Activated CD8-positive, alpha-beta memory T cell treated with anti-CD3 and anti-CD28 coated beads, Interleukin-2, amount 10 ng/mL, durations not matched to agents 7 days and 5 days (primary cell): ENCODE results near the gene HACD1. TPM values are rescaled to one million over a fixed set of nuclear protein-coding genes. Genes with fewer than 3 reads are reported as not detected.
"Not testable (repeated sequence)": the region's sequence is repeated elsewhere in the genome, so short reads cannot be mapped to it uniquely, and the experiment has no call there.

Source experiments
- ATAC-seq: fragments of 150-1000 bp; cut with Tn5 transposase; one replicate; pipeline ENCODE4 v1.10.0; 2021; ENCODE audit warnings: moderate library complexity
- CTCF ChIA-PET: fragments of 350-600 bp; sonication (Branson Sonifier 250); formaldehyde crosslinking; loops from one replicate; lab custom pipeline; 2021; ENCODE audit warnings: antibody characterized with exemption; lab: Charles Lee
- DNase-seq: peaks from one replicate; pipeline ENCODE4 v3.0.0-alpha.2; 2020
- H3K27ac Mint-ChIP-seq: one replicate; pipeline ENCODE4 v1.8.0; 2021; ENCODE audit warnings: mild to moderate bottlenecking, mixed read lengths
- H3K27me3 Mint-ChIP-seq: one replicate; pipeline ENCODE4 v1.8.0; 2021; ENCODE audit warnings: mixed read lengths
- H3K36me3 Mint-ChIP-seq: one replicate; pipeline ENCODE4 v1.8.0; 2021; ENCODE audit warnings: mild to moderate bottlenecking, mixed read lengths
- H3K4me1 Mint-ChIP-seq: one replicate; pipeline ENCODE4 v1.8.0; 2021; ENCODE audit warnings: mixed read lengths
- H3K4me3 Mint-ChIP-seq: one replicate; pipeline ENCODE4 v1.8.0; 2021; ENCODE audit warnings: mild to moderate bottlenecking, moderate library complexity, mixed read lengths
- H3K9me3 Mint-ChIP-seq: one replicate; pipeline ENCODE4 v1.8.0; 2022; ENCODE audit warnings: low read depth, mixed read lengths
- total RNA-seq, 2 experiments: library from RNA; stranded (reverse); gene quantifications; one replicate each; pipeline ENCODE4 v1.2.3, GENCODE V29; 2021

The HACD1 gene
- total RNA-seq, 2 experiments from 2014 or later, result 0.93 to 6.6 TPM

GRCh38 chr10:17626656-17627055, 9.5 kb upstream of the HACD1 start:
- H3K9me3 Mint-ChIP-seq, result no peaks in the 10 kb centered on the region
- no peak for DNase-seq
- H3K27me3 Mint-ChIP-seq, result peaks cover 27% of the 10 kb centered on the region
- H3K4me1 Mint-ChIP-seq, result no peaks in the 10 kb centered on the region
- H3K36me3 Mint-ChIP-seq, result no peaks in the 10 kb centered on the region
- no peak overlapping the region for H3K4me3 Mint-ChIP-seq
- CTCF ChIA-PET, result no interaction called here
- ATAC-seq, result no peak
- H3K27ac Mint-ChIP-seq, result no peak overlapping the region

GRCh38 chr10:17624996-17625395, 7.8 kb upstream of the HACD1 start:
- peaks cover 27% of the 10 kb centered on the region for H3K27me3 Mint-ChIP-seq
- no peak for ATAC-seq
- no peak overlapping the region for H3K27ac Mint-ChIP-seq
- no peak for DNase-seq
- H3K9me3 Mint-ChIP-seq, result no peaks in the 10 kb centered on the region
- H3K4me1 Mint-ChIP-seq, result no peaks in the 10 kb centered on the region
- CTCF ChIA-PET, result no interaction called here
- no peak overlapping the region for H3K4me3 Mint-ChIP-seq
- no peaks in the 10 kb centered on the region for H3K36me3 Mint-ChIP-seq

- no peak for DNase-seq
- ATAC-seq, result no peak
- Mint-ChIP-seq H3K36me3 (no peaks in the 10 kb centered on the region), H3K4me1 (peaks cover 5% of the 10 kb centered on the region), H3K27me3 (peaks cover 43% of the 10 kb centered on the region), H3K27ac (no peak overlapping the region), H3K4me3 (no peak overlapping the region), H3K9me3 (no peaks in the 10 kb centered on the region)
- CTCF ChIA-PET, result no interaction called here
Measured at GRCh38 chr10:17622061-17622460, 4.9 kb upstream of the HACD1 start.

- H3K4me1 Mint-ChIP-seq, result peaks cover 5% of the 10 kb centered on the region
- ATAC-seq (peak; percentile 62), DNase-seq (peak; percentile 47)
- no peaks in the 10 kb centered on the region for H3K36me3 Mint-ChIP-seq
- H3K9me3 Mint-ChIP-seq, result no peaks in the 10 kb centered on the region
- no peak overlapping the region for H3K27ac Mint-ChIP-seq
- H3K4me3 Mint-ChIP-seq, result peak overlapping the region; percentile 22
- peaks cover 18% of the 10 kb centered on the region for H3K27me3 Mint-ChIP-seq
- CTCF ChIA-PET, result interaction anchor here (0.6 to 1.0 kb wide), 3 partner anchors 27 to 30 kb away, joined by 3 read pairs; partner anchors contain the start of gene STAM
Measured at GRCh38 chr10:17616403-17617030, 657 bp downstream of the HACD1 start.

GRCh38 chr10:17609523-17610079, 7.6 kb downstream of the HACD1 start:
- Mint-ChIP-seq H3K36me3 (no peaks in the 10 kb centered on the region), H3K9me3 (no peaks in the 10 kb centered on the region), H3K27me3 (peaks cover 9% of the 10 kb centered on the region), H3K4me3 (no peak overlapping the region), H3K27ac (no peak overlapping the region), H3K4me1 (peaks cover 4% of the 10 kb centered on the region)
- DNase-seq (no peak), ATAC-seq (no peak)
- CTCF ChIA-PET, result no interaction called here

GRCh38 chr10:17607603-17608332, 9.4 kb downstream of the HACD1 start:
- ATAC-seq, result peak; percentile 86
- no peak overlapping the region for H3K4me3 Mint-ChIP-seq
- peaks cover 4% of the 10 kb centered on the region for H3K4me1 Mint-ChIP-seq
- H3K27ac Mint-ChIP-seq, result no peak overlapping the region
- DNase-seq, result no peak
- CTCF ChIA-PET, result interaction anchor here (1.0 to 1.2 kb wide), 2 partner anchors 12 to 136 kb away, joined by 3 to 4 read pairs; no protein-coding TSS in a partner anchor
- H3K36me3 Mint-ChIP-seq, result no peaks in the 10 kb centered on the region
- H3K9me3 Mint-ChIP-seq, result no peaks in the 10 kb centered on the region
- H3K27me3 Mint-ChIP-seq, result peaks cover 9% of the 10 kb centered on the region

GRCh38 chr10:17607060-17607459, 10.1 kb downstream of the HACD1 start:
- CTCF ChIA-PET, result interaction anchor here (1.0 kb wide), 1 partner anchor 56 kb away, joined by 3 read pairs; no protein-coding TSS in a partner anchor
- DNase-seq (no peak), ATAC-seq (no peak)
- no peak overlapping the region for H3K27ac Mint-ChIP-seq
- H3K36me3 Mint-ChIP-seq, result no peaks in the 10 kb centered on the region
- no peak overlapping the region for H3K4me3 Mint-ChIP-seq
- H3K4me1 Mint-ChIP-seq, result peaks cover 4% of the 10 kb centered on the region
- H3K9me3 Mint-ChIP-seq, result no peaks in the 10 kb centered on the region
- peaks cover 9% of the 10 kb centered on the region for H3K27me3 Mint-ChIP-seq

GRCh38 chr10:17606547-17607040, 10.6 kb downstream of the HACD1 start:
- Mint-ChIP-seq H3K27me3 (peaks cover 9% of the 10 kb centered on the region), H3K36me3 (no peaks in the 10 kb centered on the region), H3K4me1 (peaks cover 4% of the 10 kb centered on the region), H3K27ac (no peak overlapping the region), H3K9me3 (no peaks in the 10 kb centered on the region), H3K4me3 (no peak overlapping the region)
- no peak for ATAC-seq
- CTCF ChIA-PET, result interaction anchor here (0.9 to 1.3 kb wide), 7 partner anchors 9 to 142 kb away, joined by 3 to 4 read pairs (median 3); no protein-coding TSS in a partner anchor
- no peak for DNase-seq

GRCh38 chr10:17605936-17606335, 11.2 kb downstream of the HACD1 start:
- DNase-seq (no peak), ATAC-seq (no peak)
- CTCF ChIA-PET, result interaction anchor here (0.9 to 1.3 kb wide), 6 partner anchors 9 to 143 kb away, joined by 3 to 4 read pairs (median 3); no protein-coding TSS in a partner anchor
- H3K9me3 Mint-ChIP-seq, result no peaks in the 10 kb centered on the region
- no peak overlapping the region for H3K4me3 Mint-ChIP-seq
- H3K27me3 Mint-ChIP-seq, result peaks cover 9% of the 10 kb centered on the region
- no peaks in the 10 kb centered on the region for H3K36me3 Mint-ChIP-seq
- H3K4me1 Mint-ChIP-seq, result peaks cover 4% of the 10 kb centered on the region
- H3K27ac Mint-ChIP-seq, result no peak overlapping the region

- Mint-ChIP-seq H3K4me1 (no peaks in the 10 kb centered on the region), H3K4me3 (no peak overlapping the region), H3K9me3 (no peaks in the 10 kb centered on the region), H3K36me3 (no peaks in the 10 kb centered on the region), H3K27me3 (peaks cover 3% of the 10 kb centered on the region), H3K27ac (no peak overlapping the region)
- ATAC-seq (no peak), DNase-seq (no peak)
- CTCF ChIA-PET, result no interaction called here
Measured at GRCh38 chr10:17599089-17599488, 18.1 kb downstream of the HACD1 start.

- Mint-ChIP-seq H3K27ac (no peak overlapping the region), H3K4me1 (no peaks in the 10 kb centered on the region), H3K36me3 (no peaks in the 10 kb centered on the region), H3K9me3 (no peaks in the 10 kb centered on the region), H3K27me3 (peaks cover 3% of the 10 kb centered on the region), H3K4me3 (no peak overlapping the region)
- DNase-seq (no peak), ATAC-seq (no peak)
- CTCF ChIA-PET, result interaction anchor here (1.0 to 1.6 kb wide), 2 partner anchors 9 to 11 kb away, joined by 3 to 4 read pairs; no protein-coding TSS in a partner anchor
Measured at GRCh38 chr10:17597386-17597785, 19.8 kb downstream of the HACD1 start.

GRCh38 chr10:17590969-17591645, 26.1 kb downstream of the HACD1 start:
- H3K36me3 Mint-ChIP-seq, result no peaks in the 10 kb centered on the region
- H3K27me3 Mint-ChIP-seq, result peaks cover 5% of the 10 kb centered on the region
- H3K27ac Mint-ChIP-seq, result no peak overlapping the region
- H3K4me1 Mint-ChIP-seq, result peaks cover 7% of the 10 kb centered on the region
- no peak for ATAC-seq
- H3K4me3 Mint-ChIP-seq, result no peak overlapping the region
- H3K9me3 Mint-ChIP-seq, result no peaks in the 10 kb centered on the region
- no peak for DNase-seq
- CTCF ChIA-PET, result interaction anchor here (0.8 kb wide), 1 partner anchor 15 kb away, joined by 3 read pairs; no protein-coding TSS in a partner anchor

- H3K36me3 Mint-ChIP-seq, H3K4me3 Mint-ChIP-seq, H3K27me3 Mint-ChIP-seq, CTCF ChIA-PET, DNase-seq, H3K9me3 Mint-ChIP-seq, ATAC-seq, H3K27ac Mint-ChIP-seq, H3K4me1 Mint-ChIP-seq: not testable (repeated sequence)
Measured at GRCh38 chr10:17589316-17589715, 27.9 kb downstream of the HACD1 start.
